ENCODE data around the gene RBM7. TPM values are rescaled to one million over a fixed set of nuclear protein-coding genes. Genes with fewer than 3 reads are reported as not detected.
A peak's percentile ranks its signal among the peaks of the same experiment; 100 is the strongest.

Gene RBM7
- total and polyA plus RNA-seq, 2 of the 13 experiments (the other 11 are each of a cell fraction or from before 2014, with no cell fraction given), result 30.5 to 32.3 TPM

DNA sequence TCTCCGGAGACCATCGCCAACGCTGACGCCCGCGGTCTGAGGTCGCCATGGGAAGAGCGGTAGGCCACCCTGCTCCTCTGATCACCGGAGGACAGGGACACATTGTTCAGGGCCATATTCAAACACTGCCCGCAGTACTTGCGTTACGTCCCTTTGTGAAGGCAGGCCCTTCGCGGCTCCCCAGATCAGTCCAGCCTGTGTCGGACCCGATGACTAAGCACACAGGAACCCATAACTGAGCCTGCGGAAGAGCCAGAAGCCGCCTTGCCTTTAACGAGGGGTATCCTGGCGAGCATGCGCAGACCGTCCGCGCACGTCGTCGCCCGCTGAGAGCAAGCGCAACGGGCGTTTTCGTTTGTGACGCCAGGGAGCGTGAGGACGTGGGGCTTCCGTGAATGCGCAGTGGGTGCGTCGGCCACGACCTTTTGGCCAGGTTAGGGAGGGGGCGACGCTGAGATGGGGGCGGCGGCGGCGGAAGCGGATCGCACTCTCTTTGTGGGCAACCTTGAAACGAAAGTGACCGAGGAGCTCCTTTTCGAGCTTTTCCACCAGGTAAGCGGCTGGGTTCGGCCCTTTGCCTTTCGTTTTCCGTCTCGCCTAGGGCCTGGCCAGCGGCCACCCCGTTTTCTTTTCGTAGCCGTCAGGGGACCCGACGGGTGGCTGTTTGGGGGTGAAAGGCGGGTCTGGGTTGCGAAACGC is at the start of gene RBM7, which contains the start of gene C11orf71 (continued):
- 0 out of 2 replicates have a peak, but pooled peaks have one; percentile 36 for TF ChIP-seq ZNF225 (CRISPR knock-in tag; IDR thresholded peaks at IDR 0.05)
- TF ChIP-seq SMARCC2 (IDR thresholded peaks at IDR 0.05), result no peak
- TF ChIP-seq ZNF280B (CRISPR knock-in tag; IDR thresholded peaks at IDR 0.05; ENCODE audit: borderline replicate concordance), result peak; percentile 91
- 0 out of 2 replicates have a peak, but pooled peaks have one; percentile 77 for TF ChIP-seq MZF1 (CRISPR knock-in tag; IDR thresholded peaks at IDR 0.05; ENCODE audit: borderline replicate concordance)
- peak; percentile 98 for TF ChIP-seq ZFY (CRISPR knock-in tag; IDR thresholded peaks at IDR 0.05)
- 0 out of 2 replicates have a peak, but pooled peaks have one; percentile 84 for TF ChIP-seq ZNF766 (CRISPR knock-in tag; IDR thresholded peaks at IDR 0.05; ENCODE audit: borderline replicate concordance)
- TF ChIP-seq RELA (CRISPR knock-in tag; IDR thresholded peaks at IDR 0.05), result no peak
- peak; percentile 45; the same call in 1 of the 2 replicates for TF ChIP-seq NFE2 (CRISPR knock-in tag; IDR thresholded peaks at IDR 0.05)
- TF ChIP-seq BCLAF1 (IDR thresholded peaks at IDR 0.05), result no peak
- peak; percentile 88; the same call in 1 of the 2 replicates for TF ChIP-seq AFF4 (CRISPR knock-in tag; IDR thresholded peaks at IDR 0.05)
- TF ChIP-seq ZNF275 (CRISPR knock-in tag; IDR thresholded peaks at IDR 0.05; ENCODE audit: borderline replicate concordance), result peak; percentile 82; the same call in 1 of the 2 replicates
- TF ChIP-seq FOXP1 (IDR thresholded peaks at IDR 0.05), result no peak
- peak; percentile 4; the same call in 1 of the 2 replicates for TF ChIP-seq FOXP1 (CRISPR knock-in tag; IDR thresholded peaks at IDR 0.05)
- peak; percentile 81; the same call in 1 of the 2 replicates for TF ChIP-seq TP53 (CRISPR knock-in tag; conservative IDR thresholded peaks at IDR 0.05)
- peak; percentile 35; the same call in 1 of the 2 replicates for TF ChIP-seq NFYB (CRISPR knock-in tag; IDR thresholded peaks at IDR 0.05)
- 0 out of 2 replicates have a peak, but pooled peaks have one; percentile 40 for TF ChIP-seq PRDM15 (CRISPR knock-in tag; IDR thresholded peaks at IDR 0.05)
